HCT116 (cell line): Measurements from ENCODE around the gene SNORC.

Source experiments
- EZH2 ChIP-seq: fragments of 200-600 bp; sonication (generic); IDR thresholded peaks from 2 replicates; pipeline ENCODE4 v1.6.1; 2017; ENCODE audit warnings: antibody characterized with exemption, mixed run types
- EZH2phosphoT487 ChIP-seq: fragments of 200-600 bp; IDR thresholded peaks from 2 replicates; pipeline ENCODE4 v1.6.1; 2018; ENCODE audit warnings: antibody characterized with exemption, borderline replicate concordance
- POLR2A ChIP-seq: IDR thresholded peaks from 2 replicates; pipeline ENCODE4 v1.7.0; 2011; ENCODE audit warnings: borderline replicate concordance; ENCODE audit not compliant: insufficient read depth, insufficient read length; ENCODE audit errors: extremely low read depth
- POLR2AphosphoS5 ChIP-seq: IDR thresholded peaks from 2 replicates; pipeline ENCODE4 v1.6.1; 2011; ENCODE audit warnings: mild to moderate bottlenecking, low read depth, low read length, moderate library complexity
- REST ChIP-seq: IDR thresholded peaks from 2 replicates; pipeline ENCODE4 v1.6.1; 2012; ENCODE audit warnings: low read depth
- SP1 ChIP-seq: IDR thresholded peaks from 2 replicates; pipeline ENCODE4 v1.6.1; 2012; ENCODE audit warnings: low read depth
- TF ChIP-seq, protein P1 (sequence below), 3 experiments: fragments of 200-600 bp in 1 of 3; sonication (generic) in 1 of 3; IDR thresholded peaks in 2 of 3; conservative IDR thresholded peaks in 1 of 3; 2 replicates each; pipeline ENCODE4 v1.5.1; 2012 to 2017; ENCODE audit warnings: low read depth in 2 of 3, low read length in 2 of 3, antibody characterized with exemption in 1 of 3, borderline replicate concordance in 1 of 3, control low read depth in 1 of 3, mild to moderate bottlenecking in 1 of 3, mixed read lengths in 1 of 3, mixed run types in 1 of 3, moderate library complexity in 1 of 3; ENCODE audit not compliant: insufficient read depth in 1 of 3
- TF ChIP-seq, protein P2 (sequence below): IDR thresholded peaks from 2 replicates; pipeline ENCODE4 v1.6.1; 2012
- TF ChIP-seq, protein P3 (sequence below): IDR thresholded peaks from 2 replicates; pipeline ENCODE4 v1.6.1; 2011; ENCODE audit warnings: mild to moderate bottlenecking, low read length, moderate library complexity; ENCODE audit not compliant: insufficient replicate concordance; ENCODE audit errors: extremely low read depth

- no peak for TF ChIP-seq POLR2A
- no peak for TF ChIP-seq REST
- TF ChIP-seq, protein P1, sequence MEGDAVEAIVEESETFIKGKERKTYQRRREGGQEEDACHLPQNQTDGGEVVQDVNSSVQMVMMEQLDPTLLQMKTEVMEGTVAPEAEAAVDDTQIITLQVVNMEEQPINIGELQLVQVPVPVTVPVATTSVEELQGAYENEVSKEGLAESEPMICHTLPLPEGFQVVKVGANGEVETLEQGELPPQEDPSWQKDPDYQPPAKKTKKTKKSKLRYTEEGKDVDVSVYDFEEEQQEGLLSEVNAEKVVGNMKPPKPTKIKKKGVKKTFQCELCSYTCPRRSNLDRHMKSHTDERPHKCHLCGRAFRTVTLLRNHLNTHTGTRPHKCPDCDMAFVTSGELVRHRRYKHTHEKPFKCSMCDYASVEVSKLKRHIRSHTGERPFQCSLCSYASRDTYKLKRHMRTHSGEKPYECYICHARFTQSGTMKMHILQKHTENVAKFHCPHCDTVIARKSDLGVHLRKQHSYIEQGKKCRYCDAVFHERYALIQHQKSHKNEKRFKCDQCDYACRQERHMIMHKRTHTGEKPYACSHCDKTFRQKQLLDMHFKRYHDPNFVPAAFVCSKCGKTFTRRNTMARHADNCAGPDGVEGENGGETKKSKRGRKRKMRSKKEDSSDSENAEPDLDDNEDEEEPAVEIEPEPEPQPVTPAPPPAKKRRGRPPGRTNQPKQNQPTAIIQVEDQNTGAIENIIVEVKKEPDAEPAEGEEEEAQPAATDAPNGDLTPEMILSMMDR (IDR thresholded peaks at IDR 0.05 in 2 of 3, conservative IDR thresholded peaks at IDR 0.05 in 1 of 3; ENCODE audit: borderline replicate concordance in 1 of 3, insufficient read depth in 1 of 3, low read depth in 2 of 3, low read length in 2 of 3), result no peak
- no peak for TF ChIP-seq SP1
- TF ChIP-seq EZH2, result no peak
- no peak for TF ChIP-seq POLR2AphosphoS5
- TF ChIP-seq EZH2phosphoT487, result no peak
- TF ChIP-seq, protein P2, sequence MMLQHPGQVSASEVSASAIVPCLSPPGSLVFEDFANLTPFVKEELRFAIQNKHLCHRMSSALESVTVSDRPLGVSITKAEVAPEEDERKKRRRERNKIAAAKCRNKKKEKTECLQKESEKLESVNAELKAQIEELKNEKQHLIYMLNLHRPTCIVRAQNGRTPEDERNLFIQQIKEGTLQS, result no peak
- TF ChIP-seq, protein P3, sequence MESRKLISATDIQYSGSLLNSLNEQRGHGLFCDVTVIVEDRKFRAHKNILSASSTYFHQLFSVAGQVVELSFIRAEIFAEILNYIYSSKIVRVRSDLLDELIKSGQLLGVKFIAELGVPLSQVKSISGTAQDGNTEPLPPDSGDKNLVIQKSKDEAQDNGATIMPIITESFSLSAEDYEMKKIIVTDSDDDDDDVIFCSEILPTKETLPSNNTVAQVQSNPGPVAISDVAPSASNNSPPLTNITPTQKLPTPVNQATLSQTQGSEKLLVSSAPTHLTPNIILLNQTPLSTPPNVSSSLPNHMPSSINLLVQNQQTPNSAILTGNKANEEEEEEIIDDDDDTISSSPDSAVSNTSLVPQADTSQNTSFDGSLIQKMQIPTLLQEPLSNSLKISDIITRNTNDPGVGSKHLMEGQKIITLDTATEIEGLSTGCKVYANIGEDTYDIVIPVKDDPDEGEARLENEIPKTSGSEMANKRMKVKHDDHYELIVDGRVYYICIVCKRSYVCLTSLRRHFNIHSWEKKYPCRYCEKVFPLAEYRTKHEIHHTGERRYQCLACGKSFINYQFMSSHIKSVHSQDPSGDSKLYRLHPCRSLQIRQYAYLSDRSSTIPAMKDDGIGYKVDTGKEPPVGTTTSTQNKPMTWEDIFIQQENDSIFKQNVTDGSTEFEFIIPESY, result no peak
These were observed 38.6 kb downstream of the SNORC start for GRCh38 chr2:232908695-232909094.
